Myocyte (in vitro differentiated cells): ENCODE results near the gene CCNJL. TPM values are rescaled to one million over a fixed set of nuclear protein-coding genes. Genes with fewer than 3 reads are reported as not detected.

Experiments used
- DNase-seq: peaks from one replicate; pipeline ENCODE4 v3.0.0-alpha.2; 2012; ENCODE audit warnings: low read depth
- total RNA-seq: library from RNA; depleted of rRNA; stranded (reverse); fragments of >200 nt; gene quantifications from 2 replicates; pipeline ENCODE4 v1.2.3, GENCODE V29; 2014

The CCNJL gene
- total RNA-seq, 1 donor from 2014 or later = 2.4 TPM

DNA sequence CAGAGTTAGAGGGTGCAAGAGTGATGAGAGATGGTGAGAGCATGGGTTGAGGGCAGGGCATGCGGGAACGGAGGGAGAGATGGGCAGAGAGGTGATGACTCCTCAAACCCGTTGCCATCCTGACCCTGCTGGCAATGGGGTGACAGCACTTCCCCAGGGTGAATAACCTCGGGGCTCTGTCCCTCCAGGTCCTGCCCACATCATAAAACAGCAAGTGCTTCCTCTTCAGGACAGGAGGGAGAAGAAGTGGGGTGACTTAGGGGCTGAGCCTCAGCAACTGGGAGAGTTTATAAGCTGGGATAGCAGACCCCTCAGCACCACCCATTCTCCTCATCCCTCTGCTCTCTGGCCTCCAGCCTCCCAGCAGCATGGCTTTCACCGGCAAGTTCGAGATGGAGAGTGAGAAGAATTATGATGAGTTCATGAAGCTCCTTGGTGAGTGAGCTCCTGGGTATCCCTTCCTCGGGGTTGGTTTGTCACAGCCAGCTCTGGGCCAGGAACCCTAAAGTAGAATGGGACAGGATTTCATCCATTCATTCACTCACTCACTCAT, 83.1 kb downstream of the CCNJL start, which contains the start of gene FABP6:
TSS of gene FABP6 (plus strand) at position 317 of the 553 bp plus-strand sequence. CDS start at position 369, 52 bp downstream.
- no peak for DNase-seq

DNA sequence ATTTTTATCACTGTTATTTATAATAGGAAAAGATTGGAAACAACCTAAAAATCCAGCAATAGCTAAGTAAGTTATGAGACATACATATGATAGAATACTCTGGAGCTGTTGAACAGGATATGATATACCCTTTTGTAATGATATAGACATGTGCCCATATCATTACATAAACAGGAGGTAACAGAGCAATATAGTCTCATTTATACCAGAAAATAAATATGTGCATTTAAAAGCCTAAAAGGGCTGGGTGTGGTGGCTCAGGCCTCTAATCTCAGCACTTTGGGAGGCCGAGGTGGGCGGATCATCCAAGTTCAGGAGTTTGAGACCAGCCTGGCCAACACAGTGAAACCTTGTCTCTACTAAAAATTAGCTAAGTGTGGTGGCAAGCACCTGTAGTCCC, 85.4 kb downstream of the CCNJL start:
- DNase-seq = no peak

DNA sequence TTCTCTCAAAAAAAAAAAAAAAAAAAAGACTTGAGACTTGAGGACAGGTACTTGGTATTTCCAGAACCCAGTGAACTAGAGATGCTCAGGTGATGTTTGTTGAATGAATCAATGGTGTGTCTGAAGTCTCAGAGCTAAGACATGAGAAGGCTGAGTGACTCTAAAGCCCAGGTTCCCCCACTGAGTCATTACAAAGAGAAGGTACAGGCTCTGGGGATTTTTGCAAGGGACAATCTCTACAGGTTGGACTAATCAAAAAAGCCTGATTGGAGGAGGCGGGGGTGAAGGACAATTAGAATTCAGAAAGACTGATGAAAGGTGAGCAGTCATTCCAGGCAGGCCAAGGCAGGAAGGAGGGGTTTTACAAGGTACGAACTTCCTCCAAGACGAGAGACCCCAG, 91.3 kb downstream of the CCNJL start:
- no peak for DNase-seq

DNA sequence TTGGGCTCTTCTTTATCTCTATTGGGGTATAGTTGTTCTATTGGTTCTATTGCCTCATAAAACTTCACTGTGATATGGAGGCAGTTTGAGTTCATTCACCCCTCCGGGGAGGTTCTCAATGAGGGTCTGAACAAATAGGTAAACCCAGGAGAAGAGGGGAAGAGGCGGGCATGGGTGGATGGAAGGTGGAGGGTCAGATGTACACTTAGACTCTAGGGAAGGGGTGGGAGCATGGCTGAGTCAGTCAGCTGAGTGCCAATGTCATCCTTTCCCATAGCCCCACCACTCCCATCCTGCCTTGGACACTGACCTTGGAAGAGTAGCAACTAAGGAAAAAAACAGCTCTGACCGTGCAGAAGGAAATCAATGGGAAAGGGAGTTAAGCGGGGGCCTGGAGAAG, 93.0 kb downstream of the CCNJL start:
- no peak for DNase-seq

DNA sequence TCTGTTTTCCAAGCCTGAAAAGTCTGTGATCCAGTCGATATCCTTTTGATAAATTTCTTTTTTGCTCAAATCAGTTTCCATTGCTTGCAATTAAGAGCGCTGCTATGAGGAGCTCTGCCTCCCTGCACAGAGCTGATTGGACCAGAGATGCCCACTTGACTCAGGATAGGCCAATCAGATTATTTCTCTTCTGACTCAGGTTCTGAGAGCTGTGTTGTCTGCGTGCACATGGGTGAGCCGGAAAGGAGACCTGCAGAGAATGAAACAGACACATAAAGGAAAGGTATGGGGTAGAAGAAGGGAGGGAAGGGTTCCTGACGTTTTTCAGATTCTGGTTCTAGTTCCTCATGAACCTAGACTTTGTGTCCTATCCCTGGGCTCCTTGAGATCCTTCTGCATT, 98.8 kb downstream of the CCNJL start:
- DNase-seq = no peak

DNA sequence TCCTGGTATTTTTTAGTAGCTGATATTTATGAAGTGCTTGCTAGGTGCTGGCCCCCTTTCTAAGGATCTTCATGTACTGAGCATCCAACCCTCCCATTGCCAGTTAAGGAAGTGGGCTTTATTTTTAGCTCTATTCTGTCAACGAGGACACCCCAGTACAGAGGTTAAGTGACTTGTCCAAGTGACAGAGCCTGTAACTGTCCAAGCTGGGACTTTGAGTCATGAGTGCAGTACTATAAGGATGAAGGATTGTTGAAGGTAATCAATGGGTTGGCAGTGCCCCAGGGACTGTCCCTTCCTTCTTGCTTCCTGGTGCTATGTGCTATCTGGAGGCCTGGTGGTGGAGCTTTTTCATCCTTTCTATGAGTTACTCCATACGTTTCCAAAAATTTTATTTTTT, 101.0 kb downstream of the CCNJL start:
- no peak for DNase-seq

DNA sequence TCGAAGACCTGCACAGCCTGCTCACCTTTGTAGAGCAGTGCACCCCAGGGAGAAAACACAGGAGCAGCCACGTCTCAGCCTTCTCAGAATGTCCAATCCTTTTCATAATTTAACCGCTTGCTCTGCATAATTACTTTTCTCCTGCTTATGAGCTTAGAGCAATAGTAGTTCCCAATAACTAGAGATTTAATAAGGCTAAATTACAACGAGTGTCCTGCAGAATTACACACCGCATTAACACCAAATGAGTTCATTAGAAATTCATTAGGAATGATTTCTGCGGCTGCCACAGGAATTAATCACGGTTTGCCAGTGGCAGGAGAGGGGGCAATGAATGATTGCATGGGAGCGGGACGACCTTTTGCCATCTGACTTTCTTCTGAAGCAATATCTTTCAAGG, 101.8 kb downstream of the CCNJL start:
- no peak for DNase-seq

DNA sequence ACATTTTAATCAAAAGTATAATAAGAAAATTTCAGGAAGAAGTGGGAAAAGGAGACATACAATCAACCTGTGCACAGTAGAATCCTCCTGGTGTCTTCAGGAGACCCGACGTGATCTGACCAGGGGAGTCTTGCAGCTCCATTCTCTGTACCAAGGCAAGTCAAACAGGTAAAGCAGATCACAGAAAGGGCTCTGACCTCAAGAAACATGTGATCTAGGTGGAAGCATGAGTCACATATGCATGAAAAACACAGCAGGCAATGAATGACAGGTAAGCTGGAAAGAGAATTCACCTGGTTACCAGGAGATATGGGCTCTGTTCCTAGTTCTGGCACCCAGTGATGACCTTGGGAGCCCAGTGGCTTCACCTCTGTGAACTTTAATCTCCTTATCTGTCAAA, 102.4 kb downstream of the CCNJL start:
- no peak for DNase-seq

DNA sequence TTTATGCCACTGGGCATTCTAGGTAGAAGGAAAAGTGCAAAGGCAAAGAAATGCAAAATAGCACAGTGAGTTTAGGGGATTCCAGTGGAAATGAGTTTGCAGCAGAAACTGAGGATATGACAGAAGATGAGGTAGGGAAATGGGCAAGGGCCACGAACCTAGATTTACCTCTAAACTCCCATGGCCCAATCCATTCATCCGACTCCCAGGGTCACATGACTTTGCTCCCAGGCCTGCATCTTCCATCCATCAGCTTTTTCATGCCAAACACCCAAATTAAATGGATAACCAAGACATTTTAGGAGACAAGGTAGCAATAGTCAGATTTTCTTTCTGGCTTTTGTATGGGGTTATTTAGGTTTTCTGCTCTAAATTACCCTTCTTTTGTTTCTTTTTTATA, 105.3 kb downstream of the CCNJL start:
- no peak for DNase-seq

Other genes starting within 250 kb of the CCNJL start
- gene PWWP2A, start 193.1 kb downstream of the CCNJL start, total RNA-seq = 21.3 and 23.3 TPM in 2 replicates
- gene FABP6, start 83.1 kb downstream of the CCNJL start, total RNA-seq = not detected in 2 replicates
- gene C1QTNF2, start 58.1 kb upstream of the CCNJL start, total RNA-seq = 2.5 and 3.3 TPM in 2 replicates
- gene FAM200C, start 87.5 kb upstream of the CCNJL start, total RNA-seq = 6.7 and 7.8 TPM in 2 replicates
- 71.2 and 90.2 TPM in 2 replicates for gene SLU7, start 106.5 kb upstream of the CCNJL start, total RNA-seq
- 24.6 and 25.4 TPM in 2 replicates for gene PTTG1, start 109.3 kb upstream of the CCNJL start, total RNA-seq